B cell (primary cell): ENCODE data around the gene MICU1. TPM values are rescaled to one million over a fixed set of nuclear protein-coding genes. Genes with fewer than 3 reads are reported as not detected.

Source experiments
- ATAC-seq: fragments of 200-7000 bp; cut with Tn5 transposase; one replicate; pipeline ENCODE4 v1.10.0; 2021; ENCODE audit warnings: low read depth, mild to moderate bottlenecking, moderate number of reproducible peaks, moderate library complexity
- CTCF ChIA-PET: fragments of 350-600 bp; sonication (Branson Sonifier 250); formaldehyde crosslinking; loops from one replicate; lab custom pipeline; 2021; ENCODE audit warnings: antibody characterized with exemption, inconsistent platforms; lab: Charles Lee
- POLR2A ChIA-PET: fragments of 350-600 bp; sonication (Branson Sonifier 250); formaldehyde crosslinking; loops from one replicate; lab custom pipeline; 2021; ENCODE audit warnings: antibody characterized with exemption; lab: Charles Lee
- DNase-seq: peaks from one replicate; pipeline ENCODE4 v3.0.0; 2013
- H2AFZ ChIP-seq: 2 replicates; pipeline ENCODE4 v1.6.1; 2012; ENCODE audit warnings: mild to moderate bottlenecking, low read depth, low read length; ENCODE audit not compliant: insufficient read depth, poor library complexity, severe bottlenecking
- H3K27ac ChIP-seq, 2 donors: 1 replicate in 1 of 2; 2 replicates in 1 of 2; pipeline ENCODE4 v1.5.1; 2012 to 2013; ENCODE audit warnings: low read length in 2 of 2, mild to moderate bottlenecking in 2 of 2, moderate library complexity in 1 of 2
- H3K27me3 ChIP-seq, 4 experiments: fragments of 200-600 bp in 1 of 4; sonication (generic) in 1 of 4; replicated peaks in 1 of 4; 1 replicate in 2 of 4; 2 replicates in 2 of 4; pipeline versions ENCODE4 v1.6.1 to v1.7.0; 2013 to 2016; ENCODE audit warnings: low read length in 3 of 4, mild to moderate bottlenecking in 2 of 4, mixed read lengths in 1 of 4, moderate library complexity in 1 of 4; ENCODE audit not compliant: insufficient read depth in 4 of 4, control insufficient read depth in 3 of 4; ENCODE audit errors: control extremely low read depth in 1 of 4
- H3K36me3 ChIP-seq, 2 experiments: replicated peaks in 1 of 2; 1 replicate in 1 of 2; 2 replicates in 1 of 2; pipeline versions ENCODE4 v1.6.1 to v1.7.1; 2013; ENCODE audit warnings: low read length in 1 of 2; ENCODE audit not compliant: insufficient read depth in 2 of 2, control insufficient read depth in 1 of 2; ENCODE audit errors: control extremely low read depth in 1 of 2, extremely low read depth in 1 of 2
- H3K4me1 ChIP-seq, 2 donors: fragments of 200-600 bp in 1 of 2; sonication (generic) in 1 of 2; 1 replicate in 1 of 2; 2 replicates in 1 of 2; pipeline versions ENCODE4 v1.5.1 to v1.6.1; 2013 to 2017; ENCODE audit warnings: low read length in 2 of 2; ENCODE audit not compliant: control insufficient read depth in 2 of 2, insufficient read depth in 2 of 2
- H3K4me2 ChIP-seq: replicated peaks from 2 replicates; pipeline ENCODE3; 2012; ENCODE audit warnings: mild to moderate bottlenecking, low read depth, low read length; ENCODE audit not compliant: poor library complexity, severe bottlenecking
- H3K4me3 ChIP-seq, 5 experiments: fragments of 200-600 bp in 1 of 5; sonication (generic) in 1 of 5; 1 replicate in 3 of 5; 2 replicates in 2 of 5; pipeline versions ENCODE4 v1.5.1 to v1.7.0; 2011 to 2016; ENCODE audit warnings: low read length in 4 of 5, mild to moderate bottlenecking in 4 of 5, low read depth in 2 of 5, control low read depth in 1 of 5, moderate library complexity in 1 of 5; ENCODE audit not compliant: insufficient read depth in 1 of 5; ENCODE audit errors: control extremely low read depth in 1 of 5, extremely low read depth in 1 of 5
- H3K79me2 ChIP-seq: fragments of 200-600 bp; sonication (generic); one replicate; pipeline ENCODE4 v1.6.0; 2016; ENCODE audit warnings: low read length; ENCODE audit not compliant: control insufficient read depth, insufficient read depth
- H3K9ac ChIP-seq: fragments of 200-600 bp; sonication (generic); 2 replicates; pipeline ENCODE4 v1.6.1; 2017; ENCODE audit warnings: mild to moderate bottlenecking, low read length, moderate library complexity
- H3K9me3 ChIP-seq, 3 donors: one replicate each; pipeline versions ENCODE4 v1.6.1 to v1.7.1; 2013; ENCODE audit warnings: low read length in 2 of 3; ENCODE audit not compliant: control insufficient read depth in 2 of 3, insufficient read depth in 1 of 3; ENCODE audit errors: control extremely low read depth in 1 of 3
- H4K20me1 ChIP-seq: 2 replicates; pipeline ENCODE4 v1.6.0; 2012; ENCODE audit warnings: mild to moderate bottlenecking, low read length; ENCODE audit not compliant: insufficient read depth, control insufficient read depth, poor library complexity, severe bottlenecking
- H3K27ac Mint-ChIP-seq: one replicate; pipeline ENCODE4 v1.8.0; 2021; ENCODE audit warnings: mixed read lengths
- H3K27me3 Mint-ChIP-seq: one replicate; pipeline ENCODE4 v1.8.0; 2021; ENCODE audit warnings: mixed read lengths
- H3K4me1 Mint-ChIP-seq: one replicate; pipeline ENCODE4 v1.8.0; 2021; ENCODE audit warnings: mixed read lengths
- H3K4me3 Mint-ChIP-seq: one replicate; pipeline ENCODE4 v1.8.0; 2021; ENCODE audit warnings: mixed read lengths
- H3K9me3 Mint-ChIP-seq: one replicate; pipeline ENCODE4 v1.8.0; 2022; ENCODE audit warnings: mixed read lengths; ENCODE audit not compliant: insufficient read depth
- EZH2 ChIP-seq: IDR thresholded peaks from 2 replicates; pipeline ENCODE4 v1.6.1; 2012; ENCODE audit warnings: borderline replicate concordance, low read depth, mild to moderate bottlenecking, moderate library complexity, low read length; ENCODE audit not compliant: insufficient read depth, poor library complexity, severe bottlenecking
- WGBS: methylation state at CpG from one replicate; pipeline ENCODE4 v1.1.5; 2013; ENCODE audit warnings: missing lambda C conversion rate; ENCODE audit not compliant: insufficient coverage; 5-methylcytosine and 5-hydroxymethylcytosine counted together
- intact Hi-C: fragments of 100-400 bp; cut with micrococcal nuclease; formaldehyde crosslinking; loops from one replicate; pipeline ENCODE4 v1.10.0; 2022
- polyA plus RNA-seq: library from polyadenylated mRNA; depleted of rRNA; stranded (reverse); fragments of >200 nt; gene quantifications from 2 replicates; pipeline ENCODE4 v1.2.3, GENCODE V29; 2012
- total RNA-seq, 2 donors: library from RNA; stranded (reverse); fragments of 120-200 nt in 1 of 2; gene quantifications; 1 replicate in 1 of 2; 2 replicates in 1 of 2; pipeline versions ENCODE4 v1.2.3 to v1.2.4, GENCODE V29; 2013 to 2022
- TF ChIP-seq, protein P1 (sequence below): fragments of 200-600 bp; IDR thresholded peaks from one replicate; pipeline ENCODE4 v1.8.0; 2022; ENCODE audit warnings: antibody characterized with exemption, mild to moderate bottlenecking

MICU1 gene
- total and polyA plus RNA-seq, 2 donors (not counting 1 experiment from before 2014, with no cell fraction given) = 12.0 to 34.7 TPM

DNA sequence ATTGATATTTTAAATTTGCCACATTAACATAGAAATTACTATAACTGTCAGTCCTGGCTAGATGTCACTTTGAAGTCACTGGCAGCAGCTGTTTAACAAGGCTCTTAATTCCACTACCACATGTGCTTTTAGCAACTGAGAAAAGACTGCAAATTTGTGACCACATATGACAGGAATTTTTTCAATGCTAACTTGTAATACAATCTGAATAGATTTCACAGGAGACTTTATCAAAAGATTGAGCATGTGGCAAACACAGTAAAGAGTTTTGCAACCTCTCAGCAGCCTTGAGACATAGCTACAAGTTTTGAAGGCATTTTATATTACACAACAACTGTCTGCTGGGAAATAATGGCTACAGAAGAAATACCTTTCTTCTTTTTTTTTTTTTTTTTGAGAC, 73.0 kb downstream of the MICU1 start:
- DNase-seq = no peak
- intact Hi-C loops = no loop called here
- POLR2A ChIA-PET = no interaction called here

DNA sequence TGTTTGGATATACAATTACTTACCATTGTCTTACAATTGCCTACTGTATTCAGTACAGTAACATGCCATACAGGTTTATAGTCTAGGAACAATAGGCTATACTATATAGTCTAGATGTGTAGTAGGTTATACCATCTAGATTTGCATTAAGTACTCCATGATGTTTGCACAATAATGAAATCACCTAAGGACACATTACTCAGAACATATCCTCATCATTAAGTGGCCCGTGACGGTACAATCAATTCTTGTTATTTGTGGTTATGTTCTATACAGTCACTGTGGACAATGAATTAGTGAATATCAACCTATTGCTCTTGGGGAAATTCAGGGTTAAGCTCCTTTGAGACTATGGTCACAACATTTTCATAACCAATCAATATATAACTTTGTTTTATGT, 75.6 kb downstream of the MICU1 start:
- ChIA-PET CTCF (no interaction called here), POLR2A (no interaction called here)
- intact Hi-C loops = no loop called here
- Histone ChIP-seq H3K36me3 (peaks cover 2 to 19% of the 10 kb centered on the region in 2 experiments), H3K4me1 (no peaks in the 10 kb centered on the region), H3K27ac (no peak overlapping the region), H3K4me2 (no peak overlapping the region), H3K9me3 (no peaks in the 10 kb centered on the region), H3K9ac (no peak overlapping the region), H3K27me3 (no peaks in the 10 kb centered on the region), H3K4me3 (no peak overlapping the region), H2AFZ (no peak overlapping the region), H3K79me2 (no peaks in the 10 kb centered on the region), H4K20me1 (no peaks in the 10 kb centered on the region)
- ATAC-seq (no peak), DNase-seq (no peak)
- TF ChIP-seq, protein P1, sequence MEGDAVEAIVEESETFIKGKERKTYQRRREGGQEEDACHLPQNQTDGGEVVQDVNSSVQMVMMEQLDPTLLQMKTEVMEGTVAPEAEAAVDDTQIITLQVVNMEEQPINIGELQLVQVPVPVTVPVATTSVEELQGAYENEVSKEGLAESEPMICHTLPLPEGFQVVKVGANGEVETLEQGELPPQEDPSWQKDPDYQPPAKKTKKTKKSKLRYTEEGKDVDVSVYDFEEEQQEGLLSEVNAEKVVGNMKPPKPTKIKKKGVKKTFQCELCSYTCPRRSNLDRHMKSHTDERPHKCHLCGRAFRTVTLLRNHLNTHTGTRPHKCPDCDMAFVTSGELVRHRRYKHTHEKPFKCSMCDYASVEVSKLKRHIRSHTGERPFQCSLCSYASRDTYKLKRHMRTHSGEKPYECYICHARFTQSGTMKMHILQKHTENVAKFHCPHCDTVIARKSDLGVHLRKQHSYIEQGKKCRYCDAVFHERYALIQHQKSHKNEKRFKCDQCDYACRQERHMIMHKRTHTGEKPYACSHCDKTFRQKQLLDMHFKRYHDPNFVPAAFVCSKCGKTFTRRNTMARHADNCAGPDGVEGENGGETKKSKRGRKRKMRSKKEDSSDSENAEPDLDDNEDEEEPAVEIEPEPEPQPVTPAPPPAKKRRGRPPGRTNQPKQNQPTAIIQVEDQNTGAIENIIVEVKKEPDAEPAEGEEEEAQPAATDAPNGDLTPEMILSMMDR = no peak
- no peak for TF ChIP-seq EZH2
- H3K9me3 Mint-ChIP-seq = no peaks in the 10 kb centered on the region
- H3K27me3 Mint-ChIP-seq = no peaks in the 10 kb centered on the region
- no peaks in the 10 kb centered on the region for H3K4me1 Mint-ChIP-seq
- WGBS = no CpG with 5 or more reads among the region's 2 CpGs
- no peak overlapping the region for H3K4me3 Mint-ChIP-seq
- H3K27ac Mint-ChIP-seq = no peak overlapping the region

More for the DNA sequence above, 73.0 kb downstream of the MICU1 start:
- Histone ChIP-seq H4K20me1 (no peaks in the 10 kb centered on the region), H3K27me3 (no peaks in the 10 kb centered on the region), H3K4me3 (no peak overlapping the region), H2AFZ (no peak overlapping the region), H3K9me3 (no peaks in the 10 kb centered on the region), H3K27ac (no peak overlapping the region), H3K79me2 (no peaks in the 10 kb centered on the region), H3K36me3 (peaks cover 2 to 22% of the 10 kb centered on the region in 2 experiments), H3K4me2 (no peak overlapping the region), H3K4me1 (no peaks in the 10 kb centered on the region), H3K9ac (no peak overlapping the region)
- Mint-ChIP-seq H3K4me3 (no peak overlapping the region), H3K27ac (no peak overlapping the region), H3K4me1 (no peaks in the 10 kb centered on the region), H3K27me3 (no peaks in the 10 kb centered on the region), H3K9me3 (no peaks in the 10 kb centered on the region)
- no peak for ATAC-seq
- CTCF ChIA-PET = no interaction called here
- no peak for TF ChIP-seq EZH2
- TF ChIP-seq, protein P1 = no peak
